Lower leg skin (tissue), 4 donors: ENCODE data around the gene FREM2. TPM values are rescaled to one million over a fixed set of nuclear protein-coding genes. Genes with fewer than 3 reads are reported as not detected.

ENCODE experiments used
- DNase-seq, 2 donors: peaks; one replicate each; pipeline ENCODE4 v3.0.0-alpha.2; 2019; ENCODE audit warnings: low spot score in 2 of 2
- H3K4me3 ChIP-seq: fragments of 200-600 bp; sonication (generic); 2 replicates; pipeline ENCODE4 v1.5.1; 2017; ENCODE audit warnings: mild to moderate bottlenecking, low read depth; ENCODE audit not compliant: poor library complexity, severe bottlenecking
- CTCF ChIP-seq, 3 donors: fragments of 450-650 bp; IDR thresholded peaks; one replicate each; pipeline ENCODE4 v1.5.1; 2016; ENCODE audit warnings: antibody characterized with exemption in 3 of 3, mild to moderate bottlenecking in 3 of 3, moderate library complexity in 2 of 3
- POLR2A ChIP-seq, 2 donors: fragments of 450-650 bp; IDR thresholded peaks; one replicate each; pipeline ENCODE4 v1.6.1; 2016 to 2017; ENCODE audit warnings: antibody characterized with exemption in 2 of 2, mild to moderate bottlenecking in 1 of 2, moderate library complexity in 1 of 2
- WGBS, 2 donors: methylation state at CpG; one replicate each; pipeline ENCODE4 v1.1.5; 2018; 5-methylcytosine and 5-hydroxymethylcytosine counted together
- intact Hi-C: fragments of 100-400 bp; cut with DNase I; formaldehyde crosslinking; loops from one replicate; pipeline ENCODE4 v1.15.0; 2023; ENCODE audit warnings: low total_unique reads
- total RNA-seq, 4 donors: library from RNA; depleted of rRNA; stranded (reverse); fragments of >200 nt; gene quantifications; one replicate each; pipeline ENCODE4 v1.1.0, GENCODE V29; 2016

The FREM2 gene
- total RNA-seq, 4 donors from 2014 or later, result 0.34 to 2.6 (median 0.59) TPM

GRCh38 chr13:38777347-38778119 lies 90.7 kb downstream of the FREM2 start:
- H3K4me3 ChIP-seq, result no peak overlapping the region
- intact Hi-C loops, result no loop called here
- TF ChIP-seq POLR2A (IDR thresholded peaks at IDR 0.05), result no peak
- no peak for TF ChIP-seq CTCF (IDR thresholded peaks at IDR 0.05)
- no peak for DNase-seq
- WGBS, 2 donors, result 83 to 90% methylated on average over 6 of the region's 6 CpGs

GRCh38 chr13:38781539-38781938 lies 94.7 kb downstream of the FREM2 start:
- DNase-seq, result no peak
- TF ChIP-seq POLR2A (IDR thresholded peaks at IDR 0.05), result no peak
- no peak for TF ChIP-seq CTCF (IDR thresholded peaks at IDR 0.05)
- intact Hi-C loops, result no loop called here
- 82 to 90% methylated on average over 3 of the region's 3 CpGs for WGBS, 2 donors
- H3K4me3 ChIP-seq, result no peak overlapping the region

- 81 to 85% methylated on average over 15 of the region's 15 CpGs for WGBS, 2 donors
- no peak overlapping the region for H3K4me3 ChIP-seq
These were observed 97.4 kb downstream of the FREM2 start for GRCh38 chr13:38784036-38784880.

GRCh38 chr13:38785042-38785441 lies 98.2 kb downstream of the FREM2 start:
- TF ChIP-seq POLR2A (IDR thresholded peaks at IDR 0.05) (no peak), CTCF (IDR thresholded peaks at IDR 0.05) (no peak)
- no peak for DNase-seq
- intact Hi-C loops, result no loop called here
- 76 to 86% methylated on average over 2 of the region's 2 CpGs for WGBS, 2 donors
- H3K4me3 ChIP-seq, result no peak overlapping the region

More at GRCh38 chr13:38784036-38784880, 97.4 kb downstream of the FREM2 start:
- intact Hi-C loops, result no loop called here
- TF ChIP-seq POLR2A (IDR thresholded peaks at IDR 0.05), result no peak
- TF ChIP-seq CTCF (IDR thresholded peaks at IDR 0.05), result no peak
- no peak for DNase-seq

GRCh38 chr13:38785490-38785889 lies 98.6 kb downstream of the FREM2 start:
- TF ChIP-seq POLR2A (IDR thresholded peaks at IDR 0.05) (no peak), CTCF (IDR thresholded peaks at IDR 0.05) (no peak)
- intact Hi-C loops, result no loop called here
- no peak overlapping the region for H3K4me3 ChIP-seq
- DNase-seq, result no peak
- WGBS, 2 donors, result 34 to 40% methylated on average over 1 of the region's 1 CpG
